WTC11 (cell line): ENCODE results near the gene ARSB. TPM values are rescaled to one million over a fixed set of nuclear protein-coding genes. Genes with fewer than 3 reads are reported as not detected.

ENCODE experiments used
- ATAC-seq: fragments of 200-7000 bp; cut with Tn5 transposase; 2 replicates; pipeline ENCODE4 v1.10.0; 2021; ENCODE audit warnings: mild to moderate bottlenecking, moderate library complexity
- CTCF ChIA-PET: fragments of 300-600 bp; sonication (Branson Sonifier 250); formaldehyde crosslinking; loops from one replicate; lab custom pipeline; 2021; ENCODE audit warnings: antibody characterized with exemption; lab: Charles Lee
- POLR2A ChIA-PET: fragments of 350-600 bp; sonication (Branson Sonifier 250); formaldehyde crosslinking; loops from one replicate; lab custom pipeline; 2021; ENCODE audit warnings: antibody characterized with exemption; lab: Charles Lee
- DNase-seq: peaks from one replicate; pipeline ENCODE4 v3.0.0; 2021; ENCODE audit warnings: low spot score
- H3K27ac Mint-ChIP-seq: 2 replicates; pipeline ENCODE4 v1.8.0; 2021; ENCODE audit warnings: mixed read lengths
- H3K27me3 Mint-ChIP-seq: 2 replicates; pipeline ENCODE4 v1.8.0; 2021; ENCODE audit warnings: low read depth, mild to moderate bottlenecking, moderate library complexity, mixed read lengths
- H3K36me3 Mint-ChIP-seq: 2 replicates; pipeline ENCODE4 v1.8.0; 2021; ENCODE audit warnings: mixed read lengths
- H3K4me1 Mint-ChIP-seq: 2 replicates; pipeline ENCODE4 v1.8.0; 2022; ENCODE audit warnings: mixed read lengths
- H3K4me3 Mint-ChIP-seq: 2 replicates; pipeline ENCODE4 v1.8.0; 2021; ENCODE audit warnings: mild to moderate bottlenecking, moderate library complexity, mixed read lengths
- H3K9me3 Mint-ChIP-seq: 2 replicates; pipeline ENCODE4 v1.8.0; 2021; ENCODE audit warnings: mixed read lengths
- ATF2 ChIP-seq: sonication (generic); formaldehyde crosslinking; IDR thresholded peaks from 2 replicates; pipeline ENCODE4 v1.8.1; 2022; ENCODE audit warnings: low read depth, missing genetic modification reagents, borderline replicate concordance
- CDX4 ChIP-seq: fragments of 250-450 bp; sonication (Bioruptor Pico); IDR thresholded peaks from 2 replicates; pipeline ENCODE4 v1.9.0; 2021; ENCODE audit warnings: moderate library complexity, mild to moderate bottlenecking, inconsistent platforms, borderline replicate concordance
- E2F5 ChIP-seq: sonication (generic); formaldehyde crosslinking; IDR thresholded peaks from 2 replicates; pipeline ENCODE4 v1.8.1; 2022; ENCODE audit warnings: mild to moderate bottlenecking, moderate library complexity, missing genetic modification reagents
- EMX1 ChIP-seq: fragments of 250-450 bp; sonication (Bioruptor Pico); IDR thresholded peaks from 2 replicates; pipeline ENCODE4 v1.8.0; 2021; ENCODE audit warnings: mild to moderate bottlenecking
- ERG ChIP-seq: fragments of 250-450 bp; sonication (Bioruptor Pico); IDR thresholded peaks from 2 replicates; pipeline ENCODE4 v1.8.0; 2021; ENCODE audit warnings: mild to moderate bottlenecking
- ESRRA ChIP-seq: sonication (generic); formaldehyde crosslinking; IDR thresholded peaks from 2 replicates; pipeline ENCODE4 v1.8.1; 2022; ENCODE audit warnings: mild to moderate bottlenecking, missing genetic modification reagents, borderline replicate concordance
- JAZF1 ChIP-seq: fragments of 250-450 bp; sonication (Bioruptor Pico); IDR thresholded peaks from 2 replicates; pipeline ENCODE4 v1.9.0; 2021; ENCODE audit warnings: moderate library complexity, mild to moderate bottlenecking, inconsistent platforms
- MAX ChIP-seq: sonication (generic); formaldehyde crosslinking; IDR thresholded peaks from 2 replicates; pipeline ENCODE4 v1.8.0; 2022; ENCODE audit warnings: mild to moderate bottlenecking, missing genetic modification reagents
- NFATC4 ChIP-seq: fragments of 250-450 bp; sonication (Bioruptor Pico); IDR thresholded peaks from 2 replicates; pipeline ENCODE4 v1.9.0; 2021; ENCODE audit warnings: mild to moderate bottlenecking
- PREB ChIP-seq: sonication (generic); formaldehyde crosslinking; IDR thresholded peaks from 2 replicates; pipeline ENCODE4 v1.8.1; 2022; ENCODE audit warnings: mild to moderate bottlenecking, missing genetic modification reagents, moderate library complexity, borderline replicate concordance
- STAT6 ChIP-seq: sonication (generic); formaldehyde crosslinking; conservative IDR thresholded peaks from 2 replicates; pipeline ENCODE4 v1.8.1; 2023; ENCODE audit warnings: mild to moderate bottlenecking, low read depth, missing genetic modification reagents, moderate library complexity
- TP53 ChIP-seq: sonication (generic); formaldehyde crosslinking; IDR thresholded peaks from 2 replicates; pipeline ENCODE4 v1.8.1; 2023; ENCODE audit warnings: mild to moderate bottlenecking, missing genetic modification reagents
- ZMAT4 ChIP-seq: fragments of 250-450 bp; sonication (Bioruptor Pico); IDR thresholded peaks from 2 replicates; pipeline ENCODE4 v1.9.0; 2021; ENCODE audit warnings: mild to moderate bottlenecking
- ZNF396 ChIP-seq: fragments of 250-450 bp; sonication (Bioruptor Pico); IDR thresholded peaks from 2 replicates; pipeline ENCODE4 v1.8.0; 2021; ENCODE audit warnings: mild to moderate bottlenecking, moderate library complexity, borderline replicate concordance
- ZNF416 ChIP-seq: fragments of 250-450 bp; sonication (Bioruptor Pico); IDR thresholded peaks from 2 replicates; pipeline ENCODE4 v1.9.0; 2021; ENCODE audit warnings: mild to moderate bottlenecking, inconsistent platforms
- ZNF512 ChIP-seq: sonication (generic); formaldehyde crosslinking; IDR thresholded peaks from 2 replicates; pipeline ENCODE4 v1.8.1; 2022; ENCODE audit warnings: missing genetic modification reagents, borderline replicate concordance
- total RNA-seq: library from RNA; stranded (reverse); gene quantifications from 3 replicates; pipeline ENCODE4 v1.2.3, GENCODE V29; 2021

ARSB gene
- total RNA-seq, 1 experiment from 2014 or later = 9.7 TPM

GRCh38 chr5:79030663-79031484, 45.8 kb upstream of the ARSB start:
- Mint-ChIP-seq H3K27ac (no peak overlapping the region), H3K27me3 (no peaks in the 10 kb centered on the region; the same call in 1 of the 2 replicates), H3K9me3 (no peaks in the 10 kb centered on the region), H3K36me3 (no peaks in the 10 kb centered on the region), H3K4me1 (no peaks in the 10 kb centered on the region), H3K4me3 (no peak overlapping the region)
- ChIA-PET POLR2A (no interaction called here), CTCF (interaction anchor here (2.7 kb wide), 1 partner anchor 102 kb away, joined by 12 read pairs; no protein-coding TSS in a partner anchor)
- DNase-seq = no peak
- TF ChIP-seq PREB (no peak), STAT6 (no peak), NFATC4 (CRISPR knock-in tag) (no peak), ATF2 (CRISPR knock-in tag) (no peak), ESRRA (CRISPR knock-in tag) (no peak), E2F5 (no peak), ZNF396 (CRISPR knock-in tag) (no peak), MAX (no peak), EMX1 (CRISPR knock-in tag) (no peak), ZNF512 (no peak), TP53 (no peak), JAZF1 (no peak), ZMAT4 (no peak), CDX4 (CRISPR knock-in tag) (no peak), ERG (CRISPR knock-in tag) (no peak), ZNF416 (no peak)
- ATAC-seq = no peak
